Sigmoid colon (tissue), 4 donors: ENCODE measurements around the gene RBM19.

Source experiments
- CTCF ChIP-seq, 4 experiments: fragments of 450-650 bp in 3 of 4; fragments of 200-600 bp in 1 of 4; IDR thresholded peaks; one replicate each; pipeline ENCODE4 v1.5.1; 2016 to 2019; ENCODE audit warnings: antibody characterized with exemption in 4 of 4, mild to moderate bottlenecking in 3 of 4, moderate library complexity in 2 of 4
- POLR2AphosphoS5 ChIP-seq, 4 donors: sonication (generic); formaldehyde crosslinking; IDR thresholded peaks; one replicate each; pipeline ENCODE4 v1.6.1; 2017; ENCODE audit warnings: antibody characterized with exemption in 4 of 4

GRCh38 chr12:113868365-113868764 is 97.8 kb downstream of the RBM19 start:
- TF ChIP-seq POLR2AphosphoS5 (IDR thresholded peaks at IDR 0.05) (no peak), CTCF (IDR thresholded peaks at IDR 0.05) (no peak)
